Gastroesophageal sphincter (tissue), 4 donors: Measurements from ENCODE around the gene AGPAT3. TPM values are rescaled to one million over a fixed set of nuclear protein-coding genes. Genes with fewer than 3 reads are reported as not detected.

ENCODE experiments used
- ATAC-seq: fragments of 150-250 bp; one replicate; pipeline ENCODE4 v1.9.1; 2016; ENCODE audit warnings: mild to moderate bottlenecking, moderate library complexity
- H3K27ac ChIP-seq, 4 donors: fragments of 200-600 bp; sonication (generic) in 3 of 4; 1 replicate in 3 of 4; 2 replicates in 1 of 4; pipeline ENCODE4 v1.5.1; 2016 to 2019
- H3K27me3 ChIP-seq: fragments of 200-600 bp; sonication (generic); one replicate; pipeline ENCODE4 v1.5.1; 2019
- H3K36me3 ChIP-seq, 2 donors: fragments of 200-600 bp; sonication (generic); one replicate each; pipeline ENCODE4 v1.5.1; 2019; ENCODE audit warnings: control low read depth in 1 of 2
- H3K4me1 ChIP-seq, 3 donors: fragments of 200-600 bp; sonication (generic); 1 replicate in 2 of 3; 2 replicates in 1 of 3; pipeline ENCODE4 v1.5.1; 2016 to 2019; ENCODE audit warnings: control low read depth in 2 of 3
- H3K4me3 ChIP-seq, 2 donors: fragments of 200-600 bp; sonication (generic); one replicate each; pipeline ENCODE4 v1.5.1; 2019; ENCODE audit warnings: mild to moderate bottlenecking in 1 of 2, moderate library complexity in 1 of 2
- H3K9me3 ChIP-seq, 3 donors: fragments of 200-600 bp; sonication (generic); one replicate each; pipeline ENCODE4 v1.5.1; 2017 to 2019; ENCODE audit warnings: control low read depth in 2 of 3
- CTCF ChIP-seq, 4 experiments: fragments of 200-600 bp in 2 of 4; fragments of 450-650 bp in 2 of 4; sonication (generic) in 1 of 4; IDR thresholded peaks; one replicate each; pipeline ENCODE4 v1.5.1; 2017 to 2019; ENCODE audit warnings: antibody characterized with exemption in 4 of 4, mild to moderate bottlenecking in 2 of 4, moderate library complexity in 2 of 4
- EP300 ChIP-seq: sonication (generic); formaldehyde crosslinking; IDR thresholded peaks from one replicate; pipeline ENCODE4 v1.6.1; 2017; ENCODE audit warnings: antibody characterized with exemption, mild to moderate bottlenecking
- POLR2A ChIP-seq, 2 donors: fragments of 450-650 bp; IDR thresholded peaks; one replicate each; pipeline ENCODE4 v1.6.1; 2017; ENCODE audit warnings: antibody characterized with exemption in 2 of 2, mild to moderate bottlenecking in 2 of 2, moderate library complexity in 1 of 2
- POLR2AphosphoS5 ChIP-seq: sonication (generic); formaldehyde crosslinking; IDR thresholded peaks from one replicate; pipeline ENCODE4 v1.6.1; 2017; ENCODE audit warnings: antibody characterized with exemption
- WGBS, 2 donors: methylation state at CpG; one replicate each; pipeline ENCODE4 v1.1.5; 2018; ENCODE audit warnings: low coverage in 1 of 2; 5-methylcytosine and 5-hydroxymethylcytosine counted together
- total RNA-seq, 4 donors: library from RNA; depleted of rRNA; stranded (reverse); fragments of >200 nt; gene quantifications; one replicate each; pipeline ENCODE4 v1.1.0, GENCODE V29; 2016

AGPAT3 gene
- total RNA-seq, 4 donors from 2014 or later: 27.1 to 46.9 (median 32.2) TPM

- Histone ChIP-seq H3K27me3 (peaks cover 62% of the 10 kb centered on the region), H3K36me3 (no peaks in the 10 kb centered on the region), H3K27ac (no peak overlapping the region), H3K4me1 (no peaks in the 10 kb centered on the region), H3K4me3 (no peak overlapping the region), H3K9me3 (peaks cover 0 to 11% (median 0%) of the 10 kb centered on the region in 3 donors)
- 73 to 75% methylated on average over 2 of the region's 30 CpGs for WGBS, 2 donors
- TF ChIP-seq CTCF (IDR thresholded peaks at IDR 0.05): no peak
- no peak for TF ChIP-seq POLR2A (IDR thresholded peaks at IDR 0.05)
- no peak for TF ChIP-seq POLR2AphosphoS5
- TF ChIP-seq EP300: no peak
- ATAC-seq: no peak
Observed at GRCh38 chr21:43834146-43834905, 30.7 kb upstream of the AGPAT3 start.

- no peak for ATAC-seq
- Histone ChIP-seq H3K4me3 (no peak overlapping the region), H3K4me1 (no peaks in the 10 kb centered on the region), H3K36me3 (no peaks in the 10 kb centered on the region), H3K9me3 (peaks cover 0 to 11% (median 0%) of the 10 kb centered on the region in 3 donors), H3K27me3 (peaks cover 54% of the 10 kb centered on the region), H3K27ac (no peak overlapping the region)
- 44 to 80% methylated on average over 2 to 4 of the region's 15 CpGs for WGBS, 2 donors
- no peak for TF ChIP-seq CTCF (IDR thresholded peaks at IDR 0.05)
- TF ChIP-seq EP300: no peak
- no peak for TF ChIP-seq POLR2A (IDR thresholded peaks at IDR 0.05)
- no peak for TF ChIP-seq POLR2AphosphoS5
Observed at GRCh38 chr21:43835050-43835449, 30.0 kb upstream of the AGPAT3 start.

- Histone ChIP-seq H3K9me3 (peaks cover 0 to 11% (median 0%) of the 10 kb centered on the region in 3 donors), H3K36me3 (no peaks in the 10 kb centered on the region), H3K27me3 (peaks cover 46% of the 10 kb centered on the region), H3K4me1 (no peaks in the 10 kb centered on the region), H3K4me3 (no peak overlapping the region), H3K27ac (no peak overlapping the region)
- no peak for ATAC-seq
- TF ChIP-seq POLR2A (IDR thresholded peaks at IDR 0.05): no peak
- TF ChIP-seq CTCF (IDR thresholded peaks at IDR 0.05): no peak
- TF ChIP-seq EP300: no peak
- TF ChIP-seq POLR2AphosphoS5: no peak
- WGBS, 2 donors: 86% methylated on average over 1 of the region's 6 CpGs; no CpG with 5 or more reads in 1 of the 2 donors
Observed at GRCh38 chr21:43835861-43836260, 29.2 kb upstream of the AGPAT3 start.

- ATAC-seq: no peak
- TF ChIP-seq POLR2A (IDR thresholded peaks at IDR 0.05) (no peak), EP300 (no peak), CTCF (IDR thresholded peaks at IDR 0.05) (no peak), POLR2AphosphoS5 (no peak)
- H3K27ac ChIP-seq: no peak overlapping the region
- peaks cover 0 to 11% (median 0%) of the 10 kb centered on the region in 3 donors for H3K9me3 ChIP-seq
- H3K27me3 ChIP-seq: peaks cover 39% of the 10 kb centered on the region
- no peak overlapping the region for H3K4me3 ChIP-seq
- no peaks in the 10 kb centered on the region for H3K36me3 ChIP-seq
- WGBS, 2 donors: 78 to 79% methylated on average over 4 to 6 of the region's 6 CpGs
- H3K4me1 ChIP-seq: no peaks in the 10 kb centered on the region
Observed at GRCh38 chr21:43836616-43837015, 28.4 kb upstream of the AGPAT3 start.

GRCh38 chr21:43840259-43840658, 24.8 kb upstream of the AGPAT3 start:
- Histone ChIP-seq H3K4me3 (no peak overlapping the region), H3K4me1 (no peaks in the 10 kb centered on the region), H3K9me3 (no peaks in the 10 kb centered on the region), H3K36me3 (no peaks in the 10 kb centered on the region), H3K27ac (no peak overlapping the region), H3K27me3 (peaks cover 8% of the 10 kb centered on the region)
- 90 to 100% methylated on average over 1 to 2 of the region's 3 CpGs for WGBS, 2 donors
- TF ChIP-seq CTCF (IDR thresholded peaks at IDR 0.05) (no peak), EP300 (no peak), POLR2AphosphoS5 (no peak), POLR2A (IDR thresholded peaks at IDR 0.05) (no peak)
- no peak for ATAC-seq
